HG03565 (cell line): ENCODE data around the gene LAIR1.
"Not testable (repeated sequence)": the region's sequence is repeated elsewhere in the genome, so short reads cannot be mapped to it uniquely, and the experiment has no call there.

Experiments
- ATAC-seq: cut with Tn5 transposase; IDR thresholded peaks from one replicate; pipeline ENCODE4 v1.9.1; 2021; ENCODE audit warnings: mild to moderate bottlenecking, moderate library complexity; ENCODE audit not compliant: unreplicated experiment

LAIR1 gene

GRCh38 chr19:54343868-54344267, 20.9 kb downstream of the LAIR1 start:
- no peak for ATAC-seq

GRCh38 chr19:54341295-54341694, 23.4 kb downstream of the LAIR1 start:
- ATAC-seq: no peak

DNA sequence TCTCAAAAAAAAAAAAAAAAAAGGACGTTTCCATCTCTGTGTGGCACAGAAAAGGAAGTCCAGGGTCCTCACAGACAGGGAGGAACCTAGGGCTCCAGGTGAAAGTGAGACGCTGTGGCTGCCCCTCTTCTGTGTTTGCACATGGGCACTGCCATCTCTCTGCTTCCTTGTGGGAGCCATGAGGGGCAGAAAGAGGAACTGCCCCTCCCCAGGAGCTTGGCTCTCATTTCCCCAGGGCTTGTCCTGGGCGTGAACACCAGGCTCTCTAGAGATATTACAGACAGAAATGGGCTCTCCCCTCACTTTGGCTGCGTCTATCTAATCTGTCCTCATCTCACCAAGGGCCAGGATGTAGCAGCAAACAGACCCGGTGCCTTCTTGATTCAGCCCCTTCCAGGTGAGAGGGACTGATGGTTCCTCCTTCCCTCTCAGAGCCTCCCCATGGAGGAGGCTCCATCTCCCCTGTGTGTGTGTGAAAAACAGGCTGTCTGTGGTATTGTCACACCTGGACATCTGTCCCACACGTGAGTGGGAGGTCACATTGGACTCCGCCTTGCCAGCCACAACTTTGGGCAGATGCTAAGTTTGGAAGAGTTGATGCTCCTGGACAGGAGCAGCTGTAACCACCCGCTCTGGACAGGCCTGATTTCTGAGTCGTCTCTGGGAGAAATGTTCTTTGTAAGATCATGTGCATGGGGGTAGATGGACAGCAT, 24.9 kb downstream of the LAIR1 start:
- no peak for ATAC-seq

DNA sequence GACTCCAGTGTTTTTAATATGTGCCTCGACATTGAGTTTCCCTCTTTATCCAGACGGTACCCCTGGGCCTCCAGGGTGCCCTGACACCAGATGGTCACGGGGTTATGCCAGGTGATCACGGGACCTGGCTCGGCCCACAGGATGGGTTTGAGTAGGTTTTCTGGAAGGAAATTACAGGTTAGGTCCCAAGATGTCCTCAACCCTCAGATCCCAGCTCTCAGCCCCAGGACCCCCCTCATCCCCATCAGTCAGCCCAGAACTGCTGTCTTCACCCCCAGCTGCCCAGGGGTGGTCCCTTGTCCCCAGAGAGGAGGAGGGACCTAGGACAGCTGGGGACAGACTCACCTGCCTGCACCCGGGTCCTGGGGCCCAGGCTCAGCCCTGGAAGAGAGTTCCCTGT, 26.2 kb downstream of the LAIR1 start:
- ATAC-seq: no peak

GRCh38 chr19:54337858-54338230, 26.9 kb downstream of the LAIR1 start:
- no peak for ATAC-seq

GRCh38 chr19:54336893-54337857, 27.6 kb downstream of the LAIR1 start:
- no peak for ATAC-seq

- no peak for ATAC-seq
Observed at GRCh38 chr19:54335979-54336892, 28.5 kb downstream of the LAIR1 start.

- no peak for ATAC-seq
Observed at GRCh38 chr19:54335164-54335563, 29.6 kb downstream of the LAIR1 start.

- ATAC-seq: no peak
Observed at GRCh38 chr19:54333586-54334298, 31.0 kb downstream of the LAIR1 start.

- ATAC-seq: no peak
Observed at GRCh38 chr19:54332149-54332548, 32.6 kb downstream of the LAIR1 start.

- ATAC-seq: no peak
Observed at GRCh38 chr19:54331626-54332025, 33.1 kb downstream of the LAIR1 start.

- no peak for ATAC-seq
Observed at GRCh38 chr19:54329476-54330165, 35.1 kb downstream of the LAIR1 start.

DNA sequence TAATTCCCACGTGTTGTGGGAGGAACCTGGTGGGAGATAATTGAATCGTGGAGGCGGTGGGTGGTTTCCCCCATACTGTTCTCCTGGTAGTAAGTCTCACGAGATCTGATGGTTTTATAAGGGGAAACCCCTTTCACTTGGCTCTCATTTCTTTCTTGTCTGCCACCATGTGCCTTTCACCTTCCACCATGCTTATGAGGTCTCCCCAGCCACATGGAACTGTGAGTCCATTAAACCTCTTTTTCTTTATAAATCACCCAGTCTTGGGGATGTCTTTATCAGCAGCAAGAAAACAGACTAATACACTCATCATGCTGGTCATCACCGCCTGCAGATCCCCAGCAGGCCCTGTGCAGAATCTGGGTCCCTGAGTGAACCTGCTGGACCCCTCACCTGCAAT, 36.0 kb downstream of the LAIR1 start:
- not testable (repeated sequence) for ATAC-seq

- no peak for ATAC-seq
Observed at GRCh38 chr19:54325631-54326030, 39.1 kb downstream of the LAIR1 start.

- ATAC-seq: no peak
Observed at GRCh38 chr19:54325194-54325621, 39.5 kb downstream of the LAIR1 start.

- ATAC-seq: no peak
Observed at GRCh38 chr19:54324071-54324470, 40.7 kb downstream of the LAIR1 start.

GRCh38 chr19:54322934-54323333, 41.8 kb downstream of the LAIR1 start:
- not testable (repeated sequence) for ATAC-seq

DNA sequence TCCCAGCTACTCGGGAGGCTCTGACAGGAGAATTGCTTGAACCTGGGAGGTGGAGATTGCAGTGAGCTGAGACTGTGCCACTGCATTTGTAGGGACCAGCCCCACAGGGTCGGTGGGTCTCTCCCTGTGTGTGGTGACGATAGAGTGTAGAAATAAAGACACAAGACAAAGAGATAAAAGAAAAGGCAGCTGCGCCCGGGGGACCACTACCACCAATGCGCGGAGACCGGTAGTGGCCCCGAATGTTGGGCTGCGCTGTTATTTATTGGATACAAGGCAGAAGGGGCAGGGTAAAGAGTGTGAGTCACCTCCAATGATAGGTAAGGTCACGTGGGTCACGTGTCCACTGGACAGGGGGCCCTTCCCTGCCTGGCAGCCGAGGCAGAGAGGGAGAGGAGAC, 42.4 kb downstream of the LAIR1 start:
- ATAC-seq: not testable (repeated sequence)

GRCh38 chr19:54319892-54320670, 44.6 kb downstream of the LAIR1 start:
- no peak for ATAC-seq
